Liver (tissue), 9 donors: ENCODE measurements around the gene DAPK1. TPM values are rescaled to one million over a fixed set of nuclear protein-coding genes. Genes with fewer than 3 reads are reported as not detected.

ENCODE experiments used
- DNase-seq: peaks from one replicate; pipeline ENCODE4 v3.0.0-alpha.2; 2017; ENCODE audit warnings: low spot score
- H3K27ac ChIP-seq, 2 donors: one replicate each; pipeline ENCODE4 v1.7.0; 2013; ENCODE audit warnings: inconsistent platforms in 2 of 2, low read length in 2 of 2, control low read depth in 1 of 2, low read depth in 1 of 2, mild to moderate bottlenecking in 1 of 2
- H3K27me3 ChIP-seq, 4 donors: one replicate each; pipeline versions ENCODE4 v1.6.1 to v1.7.0; 2013; ENCODE audit warnings: low read length in 3 of 4, inconsistent platforms in 1 of 4, mild to moderate bottlenecking in 1 of 4, moderate library complexity in 1 of 4; ENCODE audit not compliant: control insufficient read depth in 4 of 4, insufficient read depth in 4 of 4
- H3K36me3 ChIP-seq, 4 donors: one replicate each; pipeline versions ENCODE4 v1.6.1 to v1.7.0; 2013; ENCODE audit warnings: low read length in 3 of 4, mild to moderate bottlenecking in 3 of 4, low read depth in 1 of 4, moderate library complexity in 1 of 4; ENCODE audit not compliant: control insufficient read depth in 4 of 4, insufficient read depth in 3 of 4
- H3K4me1 ChIP-seq, 4 donors: one replicate each; pipeline versions ENCODE4 v1.6.1 to v1.7.0; 2013; ENCODE audit warnings: low read length in 3 of 4, mild to moderate bottlenecking in 3 of 4, moderate library complexity in 1 of 4; ENCODE audit not compliant: control insufficient read depth in 4 of 4, insufficient read depth in 4 of 4
- H3K4me3 ChIP-seq, 3 donors: one replicate each; pipeline versions ENCODE4 v1.6.1 to v1.7.0; 2013; ENCODE audit warnings: low read length in 3 of 3, control low read depth in 1 of 3, low read depth in 1 of 3, mild to moderate bottlenecking in 1 of 3
- H3K9ac ChIP-seq, 2 donors: one replicate each; pipeline ENCODE4 v1.7.0; 2013; ENCODE audit warnings: low read length in 2 of 2, mild to moderate bottlenecking in 2 of 2, moderate library complexity in 2 of 2, control low read depth in 1 of 2, low read depth in 1 of 2
- H3K9me3 ChIP-seq, 4 donors: one replicate each; pipeline versions ENCODE4 v1.6.1 to v1.7.0; 2013; ENCODE audit warnings: low read length in 3 of 4; ENCODE audit not compliant: control insufficient read depth in 4 of 4
- ATF3 ChIP-seq: IDR thresholded peaks from 2 replicates; pipeline ENCODE4 v1.6.1; 2016; ENCODE audit warnings: antibody characterized with exemption
- EGR1 ChIP-seq, 2 donors: IDR thresholded peaks; 2 replicates each; pipeline ENCODE4 v1.6.1; 2016 to 2018; ENCODE audit warnings: antibody characterized with exemption in 2 of 2, low read depth in 2 of 2
- FOXA2 ChIP-seq: IDR thresholded peaks from 2 replicates; pipeline ENCODE4 v1.6.1; 2016; ENCODE audit warnings: antibody characterized with exemption
- GABPA ChIP-seq, 2 donors: IDR thresholded peaks in 1 of 2; conservative IDR thresholded peaks in 1 of 2; 2 replicates each; pipeline ENCODE4 v1.6.1; 2016; ENCODE audit warnings: antibody characterized with exemption in 2 of 2, mild to moderate bottlenecking in 1 of 2, moderate library complexity in 1 of 2
- HNF4A ChIP-seq, 2 donors: conservative IDR thresholded peaks; 2 replicates each; pipeline ENCODE4 v1.6.1; 2016; ENCODE audit warnings: antibody characterized with exemption in 2 of 2, mild to moderate bottlenecking in 2 of 2
- JUND ChIP-seq, 2 donors: IDR thresholded peaks; 2 replicates each; pipeline ENCODE4 v1.6.1; 2016; ENCODE audit warnings: antibody characterized with exemption in 2 of 2
- REST ChIP-seq: IDR thresholded peaks from 2 replicates; pipeline ENCODE4 v1.6.1; 2016; ENCODE audit warnings: antibody characterized with exemption, mild to moderate bottlenecking
- RXRA ChIP-seq, 2 donors: IDR thresholded peaks; 2 replicates each; pipeline ENCODE4 v1.6.1; 2017 to 2018; ENCODE audit warnings: antibody characterized with exemption in 2 of 2, mild to moderate bottlenecking in 1 of 2
- SP1 ChIP-seq: IDR thresholded peaks from 2 replicates; pipeline ENCODE4 v1.6.1; 2018; ENCODE audit warnings: antibody characterized with exemption, mild to moderate bottlenecking
- WGBS: extraction: QIAGEN DNeasy Blood & Tissue Kit; methylation state at CpG from one replicate; pipeline ENCODE4 v1.1.7; 2013; 5-methylcytosine and 5-hydroxymethylcytosine counted together
- polyA plus RNA-seq, 2 donors: library from polyadenylated mRNA; stranded (reverse) in 1 of 2; unstranded in 1 of 2; fragments of 200-250 nt in 1 of 2; fragments of >200 nt in 1 of 2; fragmentation: Nextera tagmentation in 1 of 2; extraction: Ambion mirVana in 1 of 2; gene quantifications; one replicate each; pipeline versions ENCODE4 v1.2.1 to v1.2.3, GENCODE V29; 2013 to 2015
- total RNA-seq, 2 donors: library from RNA; depleted of rRNA; stranded (reverse); fragments of >200 nt; gene quantifications; one replicate each; pipeline ENCODE4 v1.2.3, GENCODE V29; 2014
- donor health status: healthy.
- donor health status: healthy.
- donor health status: healthy.
- donor health status: healthy.
- donor health status: healthy.

Gene DAPK1
- total and polyA plus RNA-seq, 4 donors = 14.0 to 40.8 (median 21.8) TPM

- DNase-seq = no peak
- H3K4me3 ChIP-seq = no peak overlapping the region
- TF ChIP-seq RXRA (IDR thresholded peaks at IDR 0.05) (no peak), FOXA2 (no peak), REST (no peak)
- no peak overlapping the region for H3K9ac ChIP-seq
- no peak overlapping the region for H3K27ac ChIP-seq
- 93% methylated on average over 15 of the region's 15 CpGs for WGBS
- H3K9me3 ChIP-seq = no peaks in the 10 kb centered on the region
- H3K27me3 ChIP-seq = no peaks in the 10 kb centered on the region
- peaks cover 2 to 11% (median 3%) of the 10 kb centered on the region in 4 donors for H3K36me3 ChIP-seq
- H3K4me1 ChIP-seq = peaks cover 2 to 17% (median 16%) of the 10 kb centered on the region in 4 donors
Measured at GRCh38 chr9:87635656-87636501, 138.2 kb downstream of the DAPK1 start.

- Histone ChIP-seq H3K36me3 (peaks cover 2 to 10% (median 3%) of the 10 kb centered on the region in 4 donors), H3K27me3 (no peaks in the 10 kb centered on the region), H3K4me1 (peaks cover 4 to 39% (median 37%) of the 10 kb centered on the region in 4 donors), H3K27ac (no peak overlapping the region), H3K9me3 (no peaks in the 10 kb centered on the region), H3K4me3 (no peak overlapping the region), H3K9ac (no peak overlapping the region)
- no peak for DNase-seq
- 96% methylated on average over 6 of the region's 6 CpGs for WGBS
- no peak for TF ChIP-seq SP1
- no peak for TF ChIP-seq REST
- no peak for TF ChIP-seq GABPA (IDR thresholded peaks at IDR 0.05 in 1 of 2, conservative IDR thresholded peaks at IDR 0.05 in 1 of 2)
- TF ChIP-seq EGR1 (IDR thresholded peaks at IDR 0.05; ENCODE audit: low read depth in 2 of 2) = no peak
- no peak for TF ChIP-seq JUND (IDR thresholded peaks at IDR 0.05)
- TF ChIP-seq FOXA2 = no peak
- TF ChIP-seq ATF3 = no peak
- TF ChIP-seq HNF4A (conservative IDR thresholded peaks at IDR 0.05) = no peak
Measured at GRCh38 chr9:87638292-87638691, 140.6 kb downstream of the DAPK1 start.
